Neural progenitor cell (in vitro differentiated cells): ENCODE results near the gene TUBA8. TPM values are rescaled to one million over a fixed set of nuclear protein-coding genes. Genes with fewer than 3 reads are reported as not detected.
"Not testable (repeated sequence)": the region's sequence is repeated elsewhere in the genome, so short reads cannot be mapped to it uniquely, and the experiment has no call there.

Experiments
- DNase-seq: peaks from one replicate; pipeline ENCODE4 v3.0.0-alpha.2; 2016; ENCODE audit warnings: low spot score
- H2AFZ ChIP-seq: fragments of 200-600 bp; sonication (generic); replicated peaks from 2 replicates; pipeline ENCODE4 v1.6.1; 2016; ENCODE audit warnings: antibody characterized with exemption
- H3F3A ChIP-seq: fragments of 200-600 bp; sonication (generic); 2 replicates; pipeline ENCODE4 v1.6.1; 2016; ENCODE audit warnings: antibody characterized with exemption, low read depth
- H3K27ac ChIP-seq: fragments of 200-600 bp; sonication (generic); 2 replicates; pipeline ENCODE4 v1.5.1; 2016; ENCODE audit warnings: mild to moderate bottlenecking
- H3K27me3 ChIP-seq: fragments of 200-600 bp; sonication (generic); 2 replicates; pipeline ENCODE4 v1.6.1; 2016; ENCODE audit warnings: mild to moderate bottlenecking, moderate library complexity
- H3K36me3 ChIP-seq: fragments of 200-600 bp; sonication (generic); 2 replicates; pipeline ENCODE4 v1.5.1; 2016
- H3K4me1 ChIP-seq: fragments of 200-600 bp; sonication (generic); 2 replicates; pipeline ENCODE4 v1.6.1; 2016; ENCODE audit warnings: mixed run types
- H3K4me2 ChIP-seq: fragments of 200-600 bp; sonication (generic); 2 replicates; pipeline ENCODE4 v1.6.1; 2016
- H3K4me3 ChIP-seq: fragments of 200-600 bp; sonication (generic); 2 replicates; pipeline ENCODE4 v1.5.1; 2016
- H3K79me2 ChIP-seq: fragments of 200-600 bp; sonication (generic); 2 replicates; pipeline ENCODE4 v1.6.1; 2016; ENCODE audit warnings: low read depth
- H3K9ac ChIP-seq: fragments of 200-600 bp; sonication (generic); 2 replicates; pipeline ENCODE4 v1.6.1; 2016
- H3K9me3 ChIP-seq: fragments of 200-600 bp; sonication (generic); 2 replicates; pipeline ENCODE4 v1.5.1; 2016; ENCODE audit warnings: low read depth
- H4K20me1 ChIP-seq: fragments of 200-600 bp; sonication (generic); 2 replicates; pipeline ENCODE4 v1.6.1; 2016; ENCODE audit warnings: low read depth
- H3K27ac Mint-ChIP-seq: 3 replicates; pipeline ENCODE4 v1.8.0; 2021; ENCODE audit warnings: mixed read lengths
- H3K27me3 Mint-ChIP-seq: 2 replicates; pipeline ENCODE4 v1.8.0; 2022; ENCODE audit warnings: low read depth, mild to moderate bottlenecking, inconsistent platforms, moderate library complexity, mixed read lengths; ENCODE audit not compliant: insufficient read depth
- H3K36me3 Mint-ChIP-seq: 3 replicates; pipeline ENCODE4 v1.8.0; 2021; ENCODE audit warnings: mixed read lengths
- H3K4me1 Mint-ChIP-seq: 3 replicates; pipeline ENCODE4 v1.8.0; 2021; ENCODE audit warnings: mixed read lengths
- H3K4me3 Mint-ChIP-seq: 3 replicates; pipeline ENCODE4 v1.8.0; 2021; ENCODE audit warnings: mild to moderate bottlenecking, moderate library complexity, mixed read lengths
- H3K9me3 Mint-ChIP-seq: 3 replicates; pipeline ENCODE4 v1.8.0; 2020; ENCODE audit warnings: mixed read lengths
- CTCF ChIP-seq: fragments of 200-600 bp; sonication (generic); IDR thresholded peaks from 2 replicates; pipeline ENCODE4 v1.5.1; 2017; ENCODE audit warnings: antibody characterized with exemption, mild to moderate bottlenecking
- EZH2 ChIP-seq: fragments of 200-600 bp; sonication (generic); IDR thresholded peaks from 2 replicates; pipeline ENCODE4 v1.6.1; 2017; ENCODE audit warnings: antibody characterized with exemption, mild to moderate bottlenecking, moderate library complexity
- EZH2phosphoT487 ChIP-seq: fragments of 200-600 bp; sonication (generic); IDR thresholded peaks from 2 replicates; pipeline ENCODE4 v1.6.1; 2017; ENCODE audit warnings: antibody characterized with exemption
- total RNA-seq: library from RNA; depleted of rRNA; stranded (reverse); fragments of >200 nt; gene quantifications from 2 replicates; pipeline ENCODE4 v1.2.3, GENCODE V29; 2015; ENCODE audit warnings: low replicate concordance

TUBA8 gene
- total RNA-seq, 1 donor from 2014 or later = 0.39 TPM

- TF ChIP-seq EZH2 (no peak), CTCF (no peak), EZH2phosphoT487 (no peak)
- no peak overlapping the region for H3K4me3 ChIP-seq
- no peaks in the 10 kb centered on the region for H3K27me3 Mint-ChIP-seq
- H4K20me1 ChIP-seq = no peaks in the 10 kb centered on the region
- H3K4me1 Mint-ChIP-seq = no peaks in the 10 kb centered on the region
- no peaks in the 10 kb centered on the region for H3K36me3 ChIP-seq
- no peak overlapping the region for H3K27ac ChIP-seq
- H3K4me3 Mint-ChIP-seq = no peak overlapping the region
- DNase-seq = no peak
- no peaks in the 10 kb centered on the region for H3K9me3 ChIP-seq
- peaks cover 7% of the 10 kb centered on the region for H3K27me3 ChIP-seq
- H3F3A ChIP-seq = no peaks in the 10 kb centered on the region
- peaks cover 9% of the 10 kb centered on the region for H3K36me3 Mint-ChIP-seq
- no peaks in the 10 kb centered on the region for H3K4me1 ChIP-seq
- H3K9ac ChIP-seq = no peak overlapping the region
- H3K4me2 ChIP-seq = no peak overlapping the region
- H3K79me2 ChIP-seq = no peaks in the 10 kb centered on the region
- H2AFZ ChIP-seq = no peak overlapping the region
- no peak overlapping the region for H3K27ac Mint-ChIP-seq
- H3K9me3 Mint-ChIP-seq = peaks cover 6% of the 10 kb centered on the region
These were observed 6.9 kb upstream of the TUBA8 start for GRCh38 chr22:18103527-18104269.

DNA sequence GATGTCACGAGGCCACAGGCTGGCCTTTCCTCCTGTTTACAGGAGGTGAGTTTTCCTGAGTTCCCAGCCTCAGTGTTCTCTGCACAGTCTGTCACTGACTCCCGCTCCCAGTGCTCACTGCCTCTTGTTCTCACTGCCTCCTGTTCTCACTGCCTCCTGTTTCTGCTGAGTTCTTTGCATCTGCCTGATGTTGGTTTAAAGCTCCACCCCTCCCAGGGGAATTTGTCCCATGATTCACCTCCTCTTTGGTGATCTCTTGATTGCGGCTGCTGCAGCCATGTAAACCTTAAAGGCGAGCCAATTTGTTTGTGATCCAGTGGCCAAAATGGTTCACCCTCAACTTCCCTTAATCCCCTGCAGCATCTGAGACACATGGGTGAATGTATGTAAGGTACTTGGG, 6.0 kb upstream of the TUBA8 start:
- Histone ChIP-seq H3K36me3 (no peaks in the 10 kb centered on the region), H3K4me3 (no peak overlapping the region), H3K27ac (no peak overlapping the region), H3K27me3 (peaks cover 16% of the 10 kb centered on the region), H3K79me2 (no peaks in the 10 kb centered on the region), H2AFZ (no peak overlapping the region), H3F3A (no peaks in the 10 kb centered on the region), H3K9me3 (no peaks in the 10 kb centered on the region), H3K4me1 (no peaks in the 10 kb centered on the region), H4K20me1 (no peaks in the 10 kb centered on the region), H3K4me2 (no peak overlapping the region), H3K9ac (no peak overlapping the region)
- H3K27me3 Mint-ChIP-seq = peaks cover under 1% of the 10 kb centered on the region
- peaks cover 1% of the 10 kb centered on the region for H3K4me1 Mint-ChIP-seq
- H3K36me3 Mint-ChIP-seq = peaks cover 9% of the 10 kb centered on the region
- TF ChIP-seq EZH2 (no peak), CTCF (no peak), EZH2phosphoT487 (no peak)
- H3K27ac Mint-ChIP-seq = no peak overlapping the region
- peaks cover 6% of the 10 kb centered on the region for H3K9me3 Mint-ChIP-seq
- H3K4me3 Mint-ChIP-seq = no peak overlapping the region
- no peak for DNase-seq

DNA sequence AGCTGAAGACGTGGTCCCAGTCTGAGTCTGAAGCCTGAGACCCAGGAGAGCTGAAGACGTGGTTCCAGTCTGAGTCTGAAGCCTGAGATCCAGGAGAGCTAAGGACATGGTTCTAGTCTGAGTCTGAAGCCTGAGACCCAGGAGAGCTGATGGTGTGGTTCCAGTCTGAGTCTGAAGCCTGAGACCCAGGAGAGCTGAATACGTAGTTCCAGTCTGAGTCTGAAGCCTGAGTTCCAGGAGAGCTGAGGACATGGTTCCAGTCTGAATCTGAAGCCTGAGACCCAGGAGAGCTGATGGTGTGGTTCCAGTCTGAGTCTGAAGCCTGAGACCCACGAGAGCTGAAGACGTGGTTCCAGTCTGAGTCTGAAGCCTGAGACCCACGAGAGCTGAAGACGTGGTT, 4.6 kb upstream of the TUBA8 start:
- not testable (repeated sequence) for H3K36me3 ChIP-seq, H3K36me3 Mint-ChIP-seq, DNase-seq, H2AFZ ChIP-seq, H3K27ac ChIP-seq, H3K79me2 ChIP-seq, H3K4me1 Mint-ChIP-seq, H3K27me3 Mint-ChIP-seq, H3K4me3 ChIP-seq, H3F3A ChIP-seq, H3K4me1 ChIP-seq, H4K20me1 ChIP-seq, H3K9ac ChIP-seq, H3K9me3 ChIP-seq, H3K27ac Mint-ChIP-seq, H3K4me3 Mint-ChIP-seq, H3K9me3 Mint-ChIP-seq, H3K4me2 ChIP-seq
- H3K27me3 ChIP-seq = peaks cover 30% of the 10 kb centered on the region

DNA sequence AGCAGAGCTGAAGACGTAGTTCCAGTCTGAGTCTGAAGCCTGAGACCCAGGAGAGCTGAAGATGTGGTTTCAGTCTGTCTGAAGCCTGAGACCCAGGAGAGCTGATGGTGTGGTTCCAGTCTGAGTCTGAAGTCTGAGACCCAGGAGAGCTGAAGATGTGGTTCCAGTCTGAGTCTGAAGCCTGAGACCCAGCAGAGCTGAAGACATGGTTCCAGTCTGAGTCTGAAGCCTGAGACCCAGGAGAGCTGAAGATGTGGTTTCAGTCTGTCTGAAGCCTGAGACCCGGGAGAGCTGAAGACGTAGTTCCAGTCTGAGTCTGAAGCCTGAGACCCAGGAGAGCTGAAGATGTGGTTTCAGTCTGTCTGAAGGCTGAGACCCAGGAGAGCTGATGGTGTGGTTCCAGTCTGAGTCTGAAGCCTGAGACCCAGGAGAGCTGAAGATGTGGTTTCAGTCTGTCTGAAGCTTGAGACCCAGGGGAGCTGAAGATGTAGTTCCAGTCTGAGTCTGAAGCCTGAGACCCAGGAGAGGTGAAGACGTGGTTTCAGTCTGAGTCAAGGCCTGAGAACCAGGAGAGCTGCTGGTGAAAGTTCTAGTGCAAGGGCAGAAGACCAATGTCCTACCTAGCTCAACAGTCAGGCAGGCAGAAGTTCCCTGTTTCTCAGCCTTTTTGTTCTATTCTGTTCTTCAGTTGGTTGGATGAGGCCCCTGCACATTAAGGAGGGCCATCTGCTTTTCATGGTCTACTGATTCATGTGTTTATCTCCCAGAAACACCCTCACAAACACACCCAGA, 3.9 kb upstream of the TUBA8 start:
- not testable (repeated sequence) for H3K36me3 Mint-ChIP-seq, H3K4me1 Mint-ChIP-seq, H2AFZ ChIP-seq, H3K27ac ChIP-seq, H3F3A ChIP-seq, DNase-seq, H3K9ac ChIP-seq, H3K9me3 Mint-ChIP-seq, H3K9me3 ChIP-seq, H3K79me2 ChIP-seq, H3K4me3 ChIP-seq, H3K27ac Mint-ChIP-seq, H3K4me2 ChIP-seq, H3K36me3 ChIP-seq, H3K4me1 ChIP-seq, H3K4me3 Mint-ChIP-seq, H4K20me1 ChIP-seq
- H3K27me3 ChIP-seq = peaks cover 38% of the 10 kb centered on the region
- peaks cover 11% of the 10 kb centered on the region for H3K27me3 Mint-ChIP-seq
